ENCODE data around the gene CHD2.
A peak's percentile ranks its signal among the peaks of the same experiment; 100 is the strongest.
"Not testable (repeated sequence)": the region's sequence is repeated elsewhere in the genome, so short reads cannot be mapped to it uniquely, and the experiment has no call there.

CHD2 gene

DNA sequence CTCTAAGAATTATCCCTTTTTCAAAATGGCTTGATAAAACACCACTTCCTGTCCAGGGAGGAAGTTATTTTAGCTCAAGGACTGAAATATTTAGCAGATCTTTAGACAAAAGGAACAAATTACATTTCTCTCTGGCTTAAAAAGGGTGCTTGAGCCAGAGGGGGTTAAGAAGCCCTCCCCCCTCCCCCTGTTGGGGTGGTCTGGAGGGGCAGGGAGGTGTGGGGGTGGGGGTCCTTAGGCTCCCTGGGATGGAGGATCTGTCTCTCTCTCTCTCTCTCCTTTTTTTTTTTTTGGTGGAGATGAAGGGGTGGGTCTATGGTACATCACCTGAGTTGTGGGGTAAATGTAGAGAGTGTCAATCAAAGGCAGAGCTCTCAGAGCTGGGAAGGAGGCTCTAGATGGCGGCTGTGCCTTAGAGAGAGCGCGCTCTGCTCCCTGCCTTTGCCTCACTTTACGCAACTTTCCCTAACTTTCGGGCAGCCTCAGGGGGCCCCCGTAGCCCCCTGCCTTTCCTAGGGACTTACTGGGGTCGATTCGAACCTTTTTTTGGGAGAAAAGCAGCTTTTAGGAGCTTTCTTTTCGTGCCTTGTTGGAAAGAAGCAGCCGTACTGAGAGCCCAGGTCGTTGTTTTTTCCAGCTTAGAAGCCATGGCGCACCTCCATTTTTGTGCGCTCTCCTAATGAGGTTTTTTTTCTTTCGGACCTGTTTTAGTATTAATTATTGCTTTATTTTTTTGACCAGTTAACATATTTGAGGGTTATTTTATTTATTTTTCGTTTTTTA is at the start of gene CHD2:
Gene CHD2, plus strand, starts transcription at position 377 of the 783 bp plus-strand sequence. CDS start 914 bp downstream, outside the sequence.
- peak; percentile 92 for DNase-seq

DNA sequence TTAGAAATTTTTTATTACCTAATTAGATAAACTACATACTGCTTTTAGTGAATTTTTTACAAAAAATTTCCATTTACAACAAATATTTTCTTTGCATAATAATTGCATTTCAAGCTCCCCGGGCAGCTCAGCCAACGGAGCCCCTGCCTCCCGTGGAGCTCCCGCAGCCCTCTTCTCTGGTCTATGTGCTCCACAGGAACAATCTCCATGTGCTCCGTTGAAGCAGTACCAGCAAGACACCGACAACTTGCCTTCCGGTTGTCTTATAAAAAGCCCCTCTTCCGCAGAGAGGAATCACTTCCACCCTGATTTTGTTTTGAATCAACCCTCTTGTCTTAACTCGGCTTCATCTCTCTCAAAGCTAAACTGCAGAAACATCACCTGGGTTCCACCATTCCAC is 46.9 kb upstream of the CHD2 start:
- no peak for DNase-seq

DNA sequence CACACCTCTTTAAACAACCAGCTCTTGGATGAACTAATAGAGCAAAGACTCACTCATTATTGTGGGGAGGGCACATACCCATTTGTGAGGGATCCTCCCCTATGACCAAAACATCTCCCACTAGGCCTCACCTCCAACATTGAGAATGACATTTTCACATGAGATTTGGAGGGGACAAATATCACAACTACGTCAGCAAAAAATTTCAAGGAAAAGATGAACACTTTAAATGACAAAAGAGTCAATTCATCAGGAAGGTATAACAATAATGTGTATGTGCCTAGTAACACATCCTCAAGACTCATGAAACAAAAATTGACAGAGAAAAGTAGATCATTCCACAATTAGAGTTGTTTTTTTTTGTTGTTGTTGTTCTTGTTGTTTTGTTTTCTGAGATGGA is 38.4 kb upstream of the CHD2 start:
- DNase-seq, result no peak

DNA sequence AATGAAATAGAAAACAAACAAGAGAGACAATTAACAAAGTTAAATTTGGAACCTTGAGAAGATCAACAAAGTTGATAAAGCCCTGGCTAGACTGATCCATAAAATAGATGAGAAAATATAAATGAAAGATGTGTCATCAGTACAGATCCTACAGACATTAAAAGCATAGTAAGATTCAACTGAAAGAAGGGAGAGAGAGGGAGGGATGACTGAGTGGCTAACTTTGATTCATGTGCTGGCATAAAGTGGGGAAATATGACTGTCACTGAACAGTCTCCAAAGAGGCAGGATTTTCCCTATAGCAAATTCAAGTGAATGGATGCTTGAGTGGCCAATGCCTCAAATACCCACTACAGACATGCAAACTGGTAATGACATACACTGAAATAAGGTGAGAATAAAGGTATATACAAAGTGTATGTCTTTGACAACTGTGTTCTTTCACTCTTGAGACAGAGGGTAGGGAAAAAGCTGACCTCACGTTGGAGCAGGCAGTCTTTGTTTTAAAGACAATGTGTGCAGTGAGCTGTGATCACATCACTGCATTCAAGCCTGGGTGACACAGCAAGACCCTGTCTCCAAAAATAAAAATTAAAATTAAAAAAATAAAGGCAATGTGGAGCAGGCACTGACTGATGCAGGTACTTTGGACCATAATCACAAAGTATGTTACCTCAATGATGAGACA is 35.9 kb upstream of the CHD2 start:
- DNase-seq, result no peak

DNA sequence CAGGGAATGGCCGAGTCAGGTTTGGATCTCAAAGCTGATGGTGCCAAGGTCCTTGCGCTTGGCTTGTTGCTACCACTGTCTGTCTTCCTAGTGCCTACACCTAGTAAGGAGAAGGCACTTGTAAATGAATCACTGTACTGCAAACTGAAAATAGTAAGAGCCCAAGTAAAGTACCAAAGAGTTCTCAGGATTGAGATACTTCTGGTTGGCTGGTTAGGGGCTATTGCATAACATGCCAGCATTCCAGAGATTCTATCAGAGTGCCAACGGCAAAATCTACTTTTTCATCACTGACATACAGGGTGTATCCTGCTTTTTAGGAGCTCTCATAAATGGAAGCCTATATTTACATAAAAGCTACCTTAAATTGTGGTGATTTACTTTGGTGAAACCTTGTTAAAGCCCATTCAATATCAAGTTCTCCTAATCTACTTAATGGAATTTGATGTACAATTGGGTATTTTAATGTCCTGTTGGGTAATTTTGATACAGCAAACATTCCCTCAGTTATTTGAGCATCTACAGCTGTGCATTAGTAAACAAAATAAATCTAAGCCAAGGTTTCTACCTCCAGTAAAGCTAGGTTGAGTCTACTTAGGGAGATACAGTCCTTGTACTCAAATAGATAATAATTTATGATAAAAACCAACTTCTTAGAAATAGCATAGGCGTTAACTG is 30.7 kb upstream of the CHD2 start:
- DNase-seq, result no peak

DNA sequence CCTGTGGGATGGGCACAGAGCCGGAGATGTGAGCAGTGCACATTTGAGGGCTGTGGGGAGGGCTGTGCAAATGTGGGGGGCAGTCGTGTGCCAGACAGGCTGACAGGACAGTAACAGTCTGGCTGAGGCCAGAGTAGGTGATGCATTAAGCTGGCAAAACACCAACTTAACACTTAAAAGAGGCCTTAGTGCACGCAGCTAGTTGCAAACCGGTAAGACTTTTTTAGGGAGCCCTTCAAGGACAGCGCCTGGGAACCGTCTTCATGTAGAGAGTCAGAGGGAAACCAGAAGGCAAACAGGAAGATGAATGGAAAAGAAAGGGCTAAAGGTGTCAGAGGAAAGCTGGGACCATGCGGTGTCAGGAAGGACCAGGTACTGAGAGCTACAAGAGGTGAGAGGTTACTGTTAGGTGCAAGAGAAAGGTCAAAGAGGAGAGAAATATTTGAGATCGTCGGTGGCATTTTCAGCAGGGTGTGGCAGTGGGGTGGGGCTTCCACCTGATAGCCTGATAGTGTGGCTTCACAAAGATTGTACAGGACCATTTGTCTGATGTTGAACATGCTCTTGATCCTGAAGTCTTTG is 30.0 kb upstream of the CHD2 start:
- DNase-seq, result peak; percentile 38

DNA sequence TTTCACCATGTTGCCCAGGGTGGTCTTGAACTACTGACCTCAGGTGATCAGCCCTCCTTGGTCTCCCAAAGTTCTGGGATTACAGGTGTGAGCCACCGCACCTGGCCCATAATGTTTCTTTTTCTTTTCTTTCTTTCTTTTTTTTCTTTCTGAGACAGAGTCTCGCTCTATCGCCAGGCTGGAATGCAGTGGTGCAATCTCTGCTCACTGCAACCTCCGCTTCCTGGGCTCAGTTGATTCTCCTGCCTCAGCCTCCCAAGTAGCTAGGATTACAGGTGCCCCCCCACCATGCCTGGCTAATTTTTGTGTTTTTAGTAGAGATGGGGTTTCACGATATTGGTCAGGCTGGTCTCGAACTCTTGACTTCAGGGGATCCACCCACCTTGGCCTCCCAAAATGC is 27.2 kb upstream of the CHD2 start:
- DNase-seq, result not testable (repeated sequence)

DNA sequence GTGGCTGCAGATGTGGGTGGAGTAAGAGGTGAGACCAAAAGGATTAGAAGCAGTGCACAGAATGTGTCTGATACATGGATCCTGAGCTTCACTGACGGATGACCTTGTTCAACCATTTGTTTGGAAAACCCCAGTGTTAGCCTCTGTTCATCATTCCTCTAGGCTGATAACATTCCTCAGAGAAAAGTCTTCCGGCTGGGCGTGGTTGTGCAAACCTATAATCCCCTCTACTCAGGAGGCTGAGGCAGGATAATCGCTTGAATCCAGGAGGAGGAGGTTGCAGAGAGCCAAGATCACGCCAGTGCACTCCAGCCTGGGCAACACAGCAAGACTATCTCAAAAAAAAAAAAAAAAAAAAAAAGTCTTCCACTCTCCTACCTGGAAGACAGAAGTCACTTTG is 23.1 kb upstream of the CHD2 start:
- DNase-seq, result no peak

DNA sequence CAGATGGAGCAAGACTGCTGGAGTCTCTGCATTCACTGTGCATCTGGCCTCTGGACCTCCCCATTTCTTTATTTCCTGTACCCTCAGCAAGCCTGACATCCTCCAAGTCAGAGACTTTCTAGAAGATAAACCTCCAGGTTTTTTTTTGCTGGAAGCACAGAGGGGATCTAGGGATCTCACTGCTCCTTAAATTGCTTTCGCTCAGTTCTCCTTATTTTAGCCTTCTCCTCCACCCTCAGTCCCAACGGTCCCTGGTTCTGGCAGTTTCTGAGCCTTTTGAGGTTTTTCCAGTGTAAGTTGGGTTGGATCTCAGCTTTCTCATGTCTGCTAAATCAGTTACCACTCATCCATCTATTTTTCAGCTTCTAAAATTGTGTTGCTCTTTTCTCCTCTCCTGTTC is 22.7 kb upstream of the CHD2 start:
- DNase-seq, result no peak

DNA sequence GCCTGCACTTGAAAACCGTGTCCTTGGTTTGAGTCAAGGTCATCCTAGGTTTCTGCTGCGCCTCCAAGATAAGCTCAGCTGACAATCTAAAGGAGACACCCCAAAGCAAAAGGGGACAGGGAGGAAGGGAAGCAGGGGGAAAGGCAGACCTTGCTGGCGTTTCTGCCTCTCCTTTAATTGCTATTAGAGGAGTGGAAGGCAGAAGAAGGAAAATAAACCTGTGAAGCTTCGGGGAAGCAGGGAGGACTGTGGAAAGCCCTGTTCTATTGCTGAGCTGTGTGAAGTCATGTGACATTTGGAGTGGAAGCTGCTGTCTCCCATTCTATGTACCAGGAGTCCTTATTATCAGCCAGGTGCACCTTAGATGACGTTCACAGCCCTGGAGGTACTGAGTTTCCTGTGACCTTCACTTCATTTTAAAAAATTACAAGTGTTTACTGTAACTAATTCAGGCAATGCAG is 21.5 kb upstream of the CHD2 start:
- peak; percentile 84 for DNase-seq

DNA sequence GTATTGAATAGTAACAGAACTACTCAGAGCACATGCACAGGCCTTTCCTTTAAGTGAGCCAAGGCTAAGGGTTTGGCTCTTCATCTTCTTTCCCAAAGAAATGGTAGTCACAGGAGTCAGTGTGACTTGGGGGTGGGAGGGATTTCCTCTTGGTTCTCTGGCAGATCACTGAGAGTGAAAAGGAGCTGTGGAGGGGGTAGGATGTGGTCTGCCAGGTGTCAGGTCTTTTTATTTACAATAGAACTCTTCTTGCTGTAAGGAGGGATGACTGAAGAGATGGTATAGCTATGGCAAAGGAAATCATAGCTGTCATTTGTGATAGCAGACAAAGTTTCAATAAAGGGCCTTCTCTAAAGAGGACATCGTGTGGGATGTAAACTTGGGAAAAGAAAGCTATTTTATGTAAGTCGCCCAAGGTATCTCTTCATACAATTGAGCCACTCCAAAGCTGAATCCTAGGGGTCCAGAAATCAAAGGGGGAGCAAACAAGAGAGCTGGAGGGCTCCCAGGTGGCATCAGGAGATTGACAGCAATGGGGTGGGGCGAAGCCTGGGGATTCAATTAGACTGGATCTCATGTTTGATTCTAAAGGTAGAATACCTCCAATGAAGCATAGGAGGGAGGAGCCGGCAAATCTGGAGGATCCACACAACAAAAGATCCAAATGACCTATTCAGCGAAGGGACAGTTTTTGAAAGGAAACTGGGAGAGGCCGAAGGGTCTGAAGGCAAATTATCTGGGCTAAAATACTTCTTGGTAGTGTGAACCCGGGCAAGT is 20.0 kb upstream of the CHD2 start:
- DNase-seq, result no peak

DNA sequence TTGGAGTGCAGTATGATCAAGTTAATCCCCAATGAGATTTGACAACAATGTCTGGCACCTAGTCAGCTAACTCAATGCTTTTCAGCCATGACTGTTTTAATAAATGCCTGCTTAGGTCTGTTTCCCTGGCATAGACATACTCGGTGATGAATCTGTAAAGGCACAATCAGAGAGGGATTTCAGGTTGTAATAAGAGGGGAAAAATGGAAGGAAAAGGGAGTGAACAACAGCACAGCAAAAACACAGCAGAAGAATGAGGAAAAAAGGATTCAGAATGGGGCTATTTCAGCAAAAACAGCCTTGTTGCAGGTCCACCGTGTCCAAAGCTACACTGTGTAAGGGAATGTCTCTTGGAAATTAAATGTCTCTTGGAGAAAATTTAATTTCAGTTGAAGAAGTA is 19.3 kb upstream of the CHD2 start:
- DNase-seq, result no peak

DNA sequence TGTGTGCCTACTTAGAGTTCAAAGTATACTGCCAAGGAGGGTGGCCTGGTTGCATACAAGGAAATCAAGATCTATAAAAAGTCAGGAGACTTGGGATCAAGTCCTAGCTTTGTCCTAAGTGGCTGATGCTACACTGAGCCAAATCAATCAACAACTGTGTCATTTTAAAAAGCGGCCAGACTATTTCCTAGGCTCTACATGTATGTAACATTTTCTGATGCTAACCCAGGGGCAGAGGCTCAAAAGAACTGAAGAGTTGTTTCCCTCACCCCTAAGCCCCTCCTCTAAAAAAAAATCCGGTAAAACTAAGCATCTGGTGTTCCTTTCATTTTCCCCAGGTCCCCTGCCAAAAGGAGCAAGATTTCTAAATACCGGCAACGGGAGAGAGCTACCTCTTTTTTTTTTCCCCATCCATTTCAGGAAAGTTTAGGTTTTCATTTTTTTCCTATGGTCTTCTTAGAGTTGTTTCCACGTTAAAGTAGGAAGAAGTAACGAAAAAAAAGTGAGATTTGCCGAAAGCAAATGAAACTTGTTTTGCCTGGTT is 18.8 kb upstream of the CHD2 start:
- DNase-seq, result no peak

DNA sequence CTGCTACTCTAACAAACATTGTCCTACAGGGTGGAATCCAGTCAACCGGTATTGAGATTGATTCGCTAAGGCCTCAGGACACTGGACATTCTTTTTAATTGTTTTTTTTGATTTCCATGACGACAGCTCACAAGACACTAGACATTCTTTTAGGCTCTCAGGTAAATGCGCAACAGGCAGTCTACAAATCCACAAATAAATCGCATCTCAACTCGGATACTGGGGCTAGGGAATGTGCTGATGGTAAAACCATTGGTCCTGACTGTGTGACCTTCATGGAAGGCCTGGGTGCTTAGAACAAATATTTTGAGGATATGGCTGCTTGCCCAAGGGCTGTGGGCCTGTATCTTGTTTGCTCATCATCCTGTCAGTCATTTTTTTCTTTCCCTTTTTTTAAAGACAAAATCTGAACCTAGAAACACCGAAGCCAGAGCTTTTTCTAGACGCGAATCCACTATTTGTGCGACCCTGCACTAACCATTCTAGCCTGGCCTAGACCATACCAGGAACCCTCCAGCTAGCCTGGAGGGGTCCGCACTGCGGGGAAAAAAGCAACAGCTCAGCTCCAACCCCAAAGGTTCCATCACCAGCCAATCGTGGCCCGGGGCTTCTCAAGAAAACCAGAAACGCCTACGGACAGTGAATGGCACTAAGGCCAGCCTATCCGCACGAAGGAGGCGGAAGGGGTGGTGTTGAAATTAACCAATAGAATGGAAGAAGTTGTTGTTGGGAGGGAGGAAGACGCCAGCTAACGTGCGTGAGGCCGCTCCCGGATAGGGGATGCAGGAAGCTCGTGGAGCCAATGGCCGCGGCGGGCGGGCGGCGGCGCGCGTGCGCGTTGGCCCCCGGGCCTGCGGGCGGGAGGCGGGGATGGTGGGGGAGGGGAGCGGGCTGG is 18.1 kb upstream of the CHD2 start:
- DNase-seq, result peak; percentile 100

DNA sequence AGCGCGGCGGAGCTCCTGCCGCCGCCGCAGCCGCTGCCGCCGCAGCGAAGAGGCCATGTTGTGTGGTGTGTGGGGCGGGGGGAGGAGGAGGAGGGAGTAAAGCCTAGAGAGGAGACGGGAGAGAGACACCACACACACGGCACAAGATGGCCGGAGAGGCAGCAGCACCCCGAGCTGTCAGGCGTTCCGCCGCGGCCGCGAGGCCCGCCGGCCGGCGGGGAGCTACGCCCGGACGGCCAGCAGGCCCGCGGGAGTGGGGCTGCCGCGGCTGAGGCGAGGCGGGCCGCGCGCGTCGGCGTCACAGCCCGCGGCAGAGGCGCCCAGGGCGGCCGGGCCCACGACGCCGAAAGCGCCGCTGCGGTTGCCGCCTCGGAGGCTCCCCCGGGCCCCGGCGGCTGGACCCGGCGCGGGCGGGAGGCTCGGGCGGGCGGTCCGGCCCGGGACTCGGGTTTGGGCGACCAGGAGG is 17.4 kb upstream of the CHD2 start:
- DNase-seq, result no peak

DNA sequence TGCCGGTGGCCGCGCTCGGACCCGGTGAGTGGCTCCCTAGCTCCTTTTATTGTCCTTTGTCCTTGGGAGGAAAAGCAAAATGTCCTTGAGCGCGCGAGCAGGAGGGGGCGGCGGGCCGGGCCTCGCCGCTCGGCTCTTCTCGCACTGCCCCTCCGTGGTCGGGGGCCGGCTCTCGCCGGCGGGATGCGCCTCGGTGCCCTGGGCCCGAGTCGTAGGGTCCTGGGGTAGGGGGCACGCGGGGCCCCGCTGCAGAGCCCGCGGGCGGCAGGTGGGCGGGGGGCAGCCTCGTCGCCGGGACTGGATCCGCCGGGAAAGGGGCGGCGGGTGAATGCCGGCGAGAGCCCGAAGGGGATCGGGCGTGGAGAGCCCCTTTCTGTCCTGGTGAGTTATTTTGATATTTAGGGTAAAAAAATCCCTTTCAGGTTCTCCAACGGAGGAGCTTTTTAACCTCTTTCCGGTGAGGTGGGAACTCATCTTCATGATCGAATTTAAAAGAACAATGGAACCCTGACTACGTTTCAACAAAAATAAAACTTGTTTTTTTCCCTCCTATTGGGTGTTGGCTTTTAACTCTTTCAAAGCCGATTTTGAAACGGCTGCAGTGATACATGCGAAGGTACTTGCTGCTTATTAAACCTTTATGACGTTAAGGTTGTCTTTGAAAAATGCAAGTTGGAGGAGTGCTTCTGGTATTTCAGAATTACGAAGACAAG is 16.8 kb upstream of the CHD2 start:
- DNase-seq, result peak; percentile 61

DNA sequence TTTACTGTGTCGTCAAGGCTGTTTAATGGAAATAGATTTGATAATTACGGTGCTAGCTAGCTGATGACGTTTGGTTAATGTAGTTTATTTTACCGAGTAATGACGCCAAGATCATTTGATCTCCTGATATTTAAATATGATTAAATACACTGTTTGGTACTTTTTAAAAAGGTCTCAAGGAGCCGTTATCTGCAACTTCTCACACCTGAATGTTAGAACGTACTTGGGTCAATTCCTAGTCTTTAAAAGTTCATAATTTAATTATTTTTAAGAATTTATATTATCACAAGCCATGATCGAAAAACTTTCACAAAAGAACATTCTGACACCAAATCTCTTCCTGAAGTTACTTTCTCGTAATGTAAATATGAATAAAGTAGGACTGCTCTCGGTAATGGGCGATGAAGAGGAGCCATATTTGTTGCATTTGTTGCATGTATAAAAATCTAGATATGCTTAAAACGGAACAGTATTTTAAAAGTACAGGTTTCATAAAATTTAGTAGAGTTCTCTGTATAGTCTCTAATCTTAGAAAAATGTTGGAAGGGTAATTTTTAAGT is 16.2 kb upstream of the CHD2 start:
- DNase-seq, result peak; percentile 38

DNA sequence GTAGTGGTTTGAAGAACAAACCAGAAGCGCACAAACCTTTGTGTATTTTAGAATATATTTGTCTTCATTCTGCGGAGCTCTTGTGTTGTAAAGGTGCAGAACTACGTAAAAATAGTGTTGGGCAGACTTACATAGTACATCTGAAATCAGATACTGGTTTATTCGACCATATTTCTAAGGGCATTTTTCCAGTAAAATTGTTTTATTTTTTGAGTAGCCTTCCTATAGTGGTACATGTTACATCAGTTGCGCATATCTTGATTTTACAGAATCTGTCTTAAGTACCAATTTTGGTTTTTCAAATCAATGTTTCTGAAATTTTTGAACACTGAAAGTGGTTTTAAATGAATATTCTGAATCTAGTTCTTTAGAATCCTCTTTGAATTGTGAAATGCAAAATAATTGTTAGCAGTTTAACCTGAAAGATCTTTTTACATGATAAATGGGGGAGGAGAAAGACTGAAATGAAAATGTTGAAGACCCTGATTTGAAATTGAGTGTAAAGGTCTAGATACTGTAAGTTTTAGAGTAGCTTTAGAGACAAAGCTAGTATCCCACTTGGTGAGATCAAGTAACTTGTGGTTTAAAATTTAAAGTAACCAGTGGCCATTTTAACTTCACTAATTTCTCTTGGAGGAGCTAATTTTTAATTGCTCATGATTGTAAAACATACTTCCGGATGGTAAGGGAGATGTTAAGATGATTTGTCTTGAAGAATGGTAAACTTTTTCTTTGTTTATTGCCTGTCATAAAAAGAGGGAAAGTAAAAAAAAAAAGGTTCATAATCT is 15.5 kb upstream of the CHD2 start:
- peak; percentile 33 for DNase-seq
